ENCODE data around the gene FDXR.

Gene FDXR

GRCh38 chr17:74814453-74814852 lies 58.3 kb downstream of the FDXR start:
- H3K36me3 ChIP-seq (ENCODE audit: insufficient read depth, insufficient read length, low read length), result peaks cover 38% of the 10 kb centered on the region
- TF ChIP-seq ZNF274 (IDR thresholded peaks at IDR 0.05; ENCODE audit: low read depth, low read length) (no peak), YY1 (IDR thresholded peaks at IDR 0.05; ENCODE audit: insufficient read depth, insufficient read length) (no peak), SUZ12 (IDR thresholded peaks at IDR 0.05; ENCODE audit: extremely low read depth, insufficient read depth, insufficient read length) (no peak)
- H3K4me1 ChIP-seq (ENCODE audit: insufficient read depth, insufficient read length), result peaks cover 2% of the 10 kb centered on the region
- DNase-seq (ENCODE audit: low read depth, low spot score), result no peak
- no peak overlapping the region for H3K4me3 ChIP-seq (ENCODE audit: insufficient read length, low read depth)
- H3K27me3 ChIP-seq (ENCODE audit: insufficient read depth, insufficient read length), result no peaks in the 10 kb centered on the region
- H3K9ac ChIP-seq (ENCODE audit: insufficient read length, low read depth), result no peak overlapping the region
- H3K9me3 ChIP-seq (ENCODE audit: insufficient read depth, low read length), result no peaks in the 10 kb centered on the region
